HG02623 (cell line): Measurements from ENCODE around the gene ZNF599.

Experiments used
- ATAC-seq: cut with Tn5 transposase; IDR thresholded peaks from one replicate; pipeline ENCODE4 v1.9.1; 2021; ENCODE audit warnings: moderate library complexity; ENCODE audit not compliant: unreplicated experiment

ZNF599 gene

DNA sequence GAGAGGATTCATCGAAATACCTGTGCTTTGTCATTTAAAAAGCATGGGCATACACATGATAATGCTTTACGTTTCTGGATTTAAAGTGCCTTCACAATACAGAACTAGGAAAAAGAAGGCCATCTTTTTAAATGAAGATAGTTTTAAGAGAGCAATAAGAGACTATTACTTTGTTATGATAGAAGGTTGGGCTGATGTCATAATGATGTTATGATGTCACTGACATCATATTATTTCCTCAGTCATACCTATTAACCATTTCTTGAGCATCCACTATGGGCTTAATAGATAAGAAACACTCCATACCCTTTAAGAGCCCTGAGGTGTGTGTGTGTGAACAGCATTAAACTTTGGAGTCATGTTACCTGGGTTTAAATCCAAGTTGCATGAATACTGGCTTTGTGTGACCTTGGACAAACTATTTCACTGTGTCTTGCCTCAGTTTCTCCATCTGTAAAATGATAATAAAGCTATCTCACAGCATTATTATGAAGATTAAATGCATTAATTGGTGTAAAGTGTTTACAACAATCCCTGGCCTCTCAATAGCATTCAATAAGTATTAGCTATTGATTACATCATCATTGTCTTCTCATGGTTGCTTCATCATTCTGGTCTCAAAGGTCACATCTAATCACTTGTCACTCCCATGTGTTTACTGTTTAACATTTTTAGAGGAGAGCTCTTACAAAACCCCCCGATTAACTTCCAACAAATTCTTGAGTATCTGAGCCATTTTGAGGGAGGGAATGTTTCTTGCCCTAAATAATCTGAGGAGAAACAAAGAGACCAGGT lies 27.9 kb downstream of the ZNF599 start:
- no peak for ATAC-seq

DNA sequence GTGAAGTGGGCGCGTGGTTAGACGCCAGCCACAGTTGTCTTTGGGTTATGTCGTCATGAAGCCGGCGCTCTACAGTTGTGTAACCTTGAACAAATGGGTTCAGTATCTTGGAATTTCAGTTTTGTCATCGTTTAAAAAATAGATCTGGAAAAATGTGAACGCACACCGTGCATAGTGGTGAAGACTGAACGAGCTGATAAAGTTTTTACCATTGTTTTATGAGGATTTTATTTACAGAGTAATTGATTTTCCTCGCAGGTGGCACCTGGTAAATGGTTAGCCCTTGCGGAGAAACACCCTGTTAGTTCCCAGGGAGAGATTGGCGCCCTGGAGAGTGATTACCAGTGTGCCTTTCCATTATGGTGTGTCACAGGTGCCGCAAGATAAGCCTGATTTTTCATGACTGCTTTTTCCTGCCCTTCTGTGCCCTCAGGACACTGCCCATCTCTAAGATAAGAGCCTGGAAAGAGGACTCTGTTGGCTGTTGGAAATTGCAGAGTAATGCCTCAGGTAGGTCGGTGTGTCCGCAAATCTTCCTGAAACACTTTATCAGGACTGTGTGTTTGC lies 38.4 kb downstream of the ZNF599 start:
- no peak for ATAC-seq

DNA sequence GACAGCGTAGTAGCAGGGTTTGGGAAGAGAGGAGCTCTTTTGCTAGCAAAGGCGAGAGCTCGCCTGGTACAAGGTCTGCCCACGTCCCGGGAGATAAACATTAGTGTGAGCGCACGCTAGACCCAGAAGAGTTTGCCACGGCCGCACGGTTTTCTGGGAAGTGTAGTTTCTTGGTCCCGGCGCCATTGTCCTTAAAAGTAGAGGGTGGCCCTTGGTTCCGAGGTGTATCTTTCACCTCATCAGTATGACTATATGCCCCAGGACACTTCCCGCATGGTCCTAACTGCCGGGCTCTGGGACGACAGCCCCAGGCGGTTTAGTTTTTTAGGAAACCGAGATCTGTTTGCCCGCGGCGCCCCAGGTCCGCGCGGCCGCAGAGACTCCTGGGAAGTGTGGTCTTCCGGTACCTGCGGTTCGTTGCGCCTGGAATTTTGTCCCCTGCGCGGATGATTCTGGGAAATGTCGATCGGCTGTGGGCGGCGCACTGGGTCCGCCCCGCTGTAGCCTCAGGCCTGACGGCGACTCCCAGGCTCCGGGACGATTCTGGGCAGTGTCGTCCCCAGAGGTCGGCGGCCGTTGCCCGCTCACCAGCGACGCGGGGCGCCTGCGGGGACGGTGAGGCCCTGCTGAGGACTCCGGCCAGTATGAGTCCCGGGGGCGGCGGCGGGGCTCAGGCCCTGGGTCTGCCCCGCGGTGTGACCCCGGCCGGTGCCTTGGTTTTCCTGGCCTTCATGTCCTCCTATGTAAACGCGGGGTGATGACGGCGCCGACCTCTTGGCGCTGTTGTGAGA lies 39.1 kb downstream of the ZNF599 start, which contains the start of gene ZNF181:
ZNF181 (plus strand) TSS at position 498 of the 791 bp plus-strand sequence. CDS start 795 bp downstream, outside the sequence.
- ATAC-seq = peak; percentile 67

DNA sequence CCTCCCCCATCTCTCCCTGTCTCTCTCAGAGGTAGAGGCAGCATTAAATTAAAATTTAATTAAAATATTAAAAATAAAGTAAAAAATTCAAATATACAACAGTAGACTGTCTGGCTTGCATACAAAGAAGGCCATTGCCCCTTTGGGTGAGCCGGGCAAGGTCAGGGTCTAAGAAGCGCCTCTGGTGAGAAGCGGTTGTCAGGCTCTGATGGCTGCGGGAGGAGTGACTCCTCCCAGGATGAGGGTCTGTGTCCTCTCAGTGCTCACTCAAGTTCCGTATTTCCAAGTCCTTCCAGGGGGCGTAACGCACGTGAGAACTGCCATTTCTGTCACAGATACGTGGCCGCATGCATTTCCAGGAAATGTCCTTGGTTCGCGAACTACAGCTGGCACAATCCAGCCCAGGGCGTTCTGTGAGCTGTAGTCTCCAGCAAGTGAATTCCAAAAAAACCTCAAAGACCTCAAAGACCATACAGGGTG lies 39.7 kb downstream of the ZNF599 start:
- peak; percentile 13 for ATAC-seq

DNA sequence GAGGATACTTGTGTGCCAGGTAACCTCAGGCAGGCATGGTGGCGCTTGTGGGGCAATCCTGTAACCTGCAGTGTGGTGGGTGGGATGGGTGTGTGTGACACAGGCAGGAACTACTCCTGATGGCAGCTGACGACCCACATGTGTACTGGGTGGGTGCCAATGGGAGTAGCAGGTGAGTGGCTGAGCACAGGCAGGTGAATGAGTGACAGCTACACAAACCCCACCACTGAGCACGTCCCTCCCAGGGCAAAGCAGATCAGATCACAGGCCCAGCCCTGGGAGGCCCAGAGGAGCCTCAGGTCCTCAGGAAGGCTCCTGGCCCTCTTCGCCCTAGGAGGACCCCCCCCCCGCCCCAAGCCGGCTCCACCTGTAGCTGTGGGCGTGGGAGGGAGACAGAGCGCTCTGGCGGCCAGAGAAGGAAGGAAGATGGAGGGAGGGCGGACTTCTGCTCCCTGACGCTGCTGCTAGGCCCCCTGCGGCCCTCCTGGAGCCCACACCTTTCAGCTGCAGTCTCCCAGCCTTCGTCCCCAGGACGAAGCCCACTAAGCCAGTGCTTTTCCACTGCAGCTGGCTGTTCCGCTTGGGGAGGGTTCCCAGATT lies 40.3 kb downstream of the ZNF599 start:
- ATAC-seq = no peak

DNA sequence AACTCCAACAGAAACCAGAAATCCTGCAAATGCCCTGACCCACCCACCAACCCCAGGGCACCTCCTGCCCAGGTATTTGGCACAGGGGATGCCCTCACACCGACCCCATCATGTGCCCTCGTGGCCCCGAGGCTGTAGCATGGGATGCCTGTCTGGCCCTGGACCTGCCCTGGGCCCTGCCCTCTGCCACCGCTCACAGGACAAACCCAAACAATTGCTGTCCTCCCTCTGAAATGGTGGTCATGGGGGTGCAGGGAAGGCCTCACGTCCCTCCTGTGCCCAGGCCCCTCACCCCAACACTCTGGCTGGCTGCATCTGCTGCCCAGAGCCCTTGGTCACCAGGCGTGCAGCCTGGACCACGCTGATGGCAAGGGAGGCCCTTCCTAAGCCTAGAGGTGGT lies 41.1 kb downstream of the ZNF599 start:
- no peak for ATAC-seq

DNA sequence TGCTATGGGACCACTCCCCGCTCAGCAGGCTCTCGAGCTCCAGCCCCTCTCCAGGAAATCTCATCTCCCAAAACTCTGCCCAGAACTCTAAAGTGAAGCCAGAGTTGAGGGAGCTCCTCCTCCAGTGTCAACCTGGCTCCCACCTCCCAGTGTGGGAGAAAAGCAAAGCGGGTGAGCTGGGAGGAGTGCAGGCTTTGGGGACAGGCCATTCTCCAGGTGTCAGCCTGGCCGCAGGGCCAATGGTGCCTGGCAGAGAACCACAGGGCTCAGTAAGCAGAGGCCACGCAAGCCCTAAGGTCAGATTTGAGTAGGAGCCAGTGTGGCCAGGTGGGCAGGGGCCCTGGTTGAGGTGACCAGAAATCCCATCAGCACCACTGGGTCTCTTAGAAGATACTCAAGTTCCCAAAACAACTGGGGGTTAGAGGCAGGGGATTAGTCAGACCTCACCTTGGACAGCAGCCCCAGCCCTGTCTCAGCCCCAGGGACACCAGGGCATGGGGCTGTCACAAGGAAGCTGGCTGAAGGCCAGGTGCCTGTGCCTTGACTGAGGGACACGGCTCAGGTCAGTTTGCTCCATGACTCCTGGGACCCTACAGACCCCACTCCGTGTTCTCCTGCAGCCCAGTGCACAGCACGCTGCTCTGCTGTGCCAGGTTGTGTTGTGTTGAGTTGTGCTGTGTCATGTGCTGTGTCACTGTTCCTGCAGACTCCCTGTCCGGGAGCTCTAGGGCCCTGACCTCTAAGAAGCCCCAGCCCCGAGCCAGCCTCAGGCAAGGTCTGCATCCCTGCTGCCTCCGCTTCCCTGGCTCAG lies 41.8 kb downstream of the ZNF599 start:
- ATAC-seq = no peak

DNA sequence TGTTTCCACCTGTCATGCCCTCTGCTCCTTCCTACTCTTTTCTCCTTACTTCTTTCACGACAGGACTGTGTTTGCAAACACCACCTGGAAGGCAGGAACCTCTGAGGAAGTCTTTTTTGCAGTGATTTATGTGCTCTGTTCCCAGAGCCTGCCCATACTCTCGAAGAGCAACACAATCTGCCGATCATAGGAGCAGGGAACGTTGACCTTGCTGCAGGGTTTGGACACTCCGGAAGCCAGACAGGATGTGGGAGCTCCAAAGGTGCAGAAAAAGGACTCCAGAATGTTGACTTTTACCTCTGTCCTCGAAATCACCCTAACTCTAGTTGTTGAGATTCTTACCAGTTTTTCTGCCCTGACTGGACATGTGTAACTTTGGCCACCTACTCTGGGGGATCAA lies 47.6 kb downstream of the ZNF599 start:
- no peak for ATAC-seq

DNA sequence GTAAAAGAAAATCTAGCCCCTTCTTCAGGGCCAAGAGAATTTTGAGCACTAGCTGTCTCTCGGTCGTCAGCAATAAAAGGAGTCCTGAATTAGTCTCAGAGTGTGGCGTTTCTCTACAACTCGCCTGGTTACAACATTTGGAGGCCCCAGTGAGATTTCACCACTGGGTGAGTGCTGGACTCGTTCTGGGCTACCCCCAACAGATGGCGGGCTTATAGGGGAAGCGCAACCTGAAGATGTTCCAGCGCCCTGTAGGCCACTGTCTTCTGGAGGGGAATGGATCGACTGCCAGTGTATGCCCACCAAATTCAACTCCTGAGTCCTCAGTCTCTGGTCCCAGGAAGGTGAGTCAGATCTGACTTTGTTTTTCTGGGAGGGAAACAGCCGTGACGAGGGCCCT lies 50.7 kb downstream of the ZNF599 start:
- ATAC-seq = no peak

DNA sequence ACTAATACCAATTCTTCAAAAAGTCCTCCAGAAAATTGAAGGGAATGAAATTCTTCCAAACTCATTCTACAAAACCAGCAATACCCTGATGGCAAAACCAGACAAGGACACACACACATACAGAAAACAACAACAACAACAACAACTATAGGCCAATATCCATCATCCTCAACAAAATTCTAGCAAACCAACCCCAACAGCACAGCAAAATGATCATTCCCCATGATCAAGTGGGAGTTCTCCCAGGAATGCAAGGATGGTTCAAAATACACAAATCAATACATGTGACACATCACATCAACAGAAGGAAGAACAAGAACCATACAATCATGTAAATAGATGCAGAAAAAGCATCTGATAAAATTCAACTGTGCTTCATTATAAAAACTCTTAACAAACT lies 57.7 kb downstream of the ZNF599 start:
- no peak for ATAC-seq

DNA sequence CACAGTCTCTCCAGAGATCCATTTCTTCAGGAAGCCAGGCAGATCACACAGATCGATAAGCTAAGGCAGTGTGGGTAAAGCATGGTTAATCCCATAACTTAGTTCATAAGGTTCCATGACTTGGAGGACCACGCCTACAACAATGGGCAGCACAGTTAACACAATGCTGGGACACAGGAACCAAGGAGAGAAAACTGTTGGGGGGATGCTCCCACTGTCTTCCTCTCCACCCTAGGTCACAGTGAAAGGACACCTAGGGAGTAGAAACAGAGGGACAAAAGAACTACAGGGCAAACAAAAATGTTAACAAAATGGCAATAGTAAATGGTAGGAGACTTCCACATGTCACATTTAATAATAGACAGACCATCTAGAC lies 59.8 kb downstream of the ZNF599 start:
- no peak for ATAC-seq

DNA sequence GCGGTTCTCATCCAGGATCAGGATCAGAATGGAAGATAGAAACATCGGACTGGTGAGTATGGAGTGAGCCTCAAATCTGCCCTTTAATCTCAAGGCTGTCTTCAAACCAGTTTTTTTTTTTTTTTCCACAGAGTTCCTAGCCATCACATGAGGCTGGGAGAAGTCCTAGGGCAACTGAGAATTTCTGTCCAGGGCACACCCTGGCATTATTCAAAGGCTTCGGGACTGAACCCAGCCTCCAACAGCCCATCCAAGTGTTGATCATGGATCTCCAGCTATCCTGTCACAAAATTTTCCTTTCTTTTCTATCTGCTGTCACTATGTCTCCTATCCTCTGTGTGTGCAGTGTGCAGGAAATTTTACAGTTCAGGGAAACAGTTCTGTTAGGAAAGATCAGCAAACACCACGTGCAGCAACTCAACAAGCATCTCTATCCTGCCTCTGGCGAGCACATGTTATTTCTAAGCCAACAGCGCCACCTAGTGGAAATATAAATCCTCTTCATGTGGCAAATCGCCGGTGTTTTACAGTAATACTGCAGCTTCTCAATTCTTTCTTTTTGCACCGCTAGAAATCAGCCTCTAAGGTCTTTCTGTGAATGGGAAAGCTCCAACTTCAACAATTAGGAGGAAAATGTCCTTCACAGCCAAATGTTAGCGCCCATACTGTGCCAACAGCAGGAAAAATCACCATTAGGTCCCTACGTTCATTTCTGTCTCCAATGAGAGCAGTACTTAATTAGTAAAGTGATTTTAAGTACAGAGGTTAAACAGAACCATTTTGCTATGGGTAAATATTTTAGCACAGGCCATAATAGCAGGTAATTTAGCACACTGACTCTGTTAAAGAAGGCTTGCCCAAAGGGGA lies 60.4 kb downstream of the ZNF599 start:
- ATAC-seq = no peak

DNA sequence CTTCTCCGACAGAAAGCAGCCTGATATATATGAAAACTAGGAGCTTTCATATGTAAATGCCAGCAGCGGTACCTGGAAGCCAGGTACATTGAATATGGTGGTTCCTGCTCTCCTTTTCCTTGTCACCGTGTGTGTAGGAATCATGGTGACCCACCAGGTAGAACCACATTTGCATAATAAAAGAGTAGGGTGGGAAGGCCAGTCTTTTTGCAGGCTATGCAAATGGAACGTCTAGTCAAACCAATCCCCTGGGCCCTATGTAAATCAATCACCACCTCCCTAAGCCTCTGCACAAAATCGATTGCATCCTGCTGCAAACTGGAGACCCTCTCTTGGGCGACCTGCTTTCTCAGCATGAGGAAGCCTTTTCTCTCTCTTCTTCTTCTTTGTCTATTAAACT lies 61.1 kb downstream of the ZNF599 start:
- no peak for ATAC-seq
